Mammary microvascular endothelial cell (primary cell): Measurements from ENCODE around the gene GRK5. TPM values are rescaled to one million over a fixed set of nuclear protein-coding genes. Genes with fewer than 3 reads are reported as not detected.

Source experiments
- total RNA-seq: library from RNA; depleted of rRNA; stranded (reverse); fragments of >200 nt; gene quantifications from 2 replicates; pipeline ENCODE4 v1.2.3, GENCODE V29; 2015

GRK5 gene
- total RNA-seq = 27.1 and 31.2 TPM in 2 replicates

DNA sequence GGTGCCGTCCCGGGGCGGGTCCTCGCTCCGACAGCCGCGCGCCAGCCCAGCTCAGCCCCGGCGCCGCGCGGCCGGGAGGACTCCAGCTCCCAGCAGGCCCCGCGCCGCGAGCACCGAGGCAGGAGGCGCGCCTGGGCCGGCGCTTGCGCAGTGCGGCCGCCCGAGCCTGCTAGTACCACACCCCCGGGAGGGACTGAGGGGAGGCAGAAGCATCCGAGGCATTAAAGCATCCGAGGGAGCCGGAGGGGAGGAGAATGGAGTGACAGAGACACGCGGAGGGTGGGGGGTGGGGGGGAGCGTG, at the start of gene GRK5:
Gene GRK5 (plus strand): TSS at position 206 of the 301 bp plus-strand sequence. CDS start 347 bp downstream, outside the sequence.

GRCh38 chr10:119165171-119166117, 41.9 kb upstream of the GRK5 start, which contains the start of gene SFXN4:
Gene SFXN4, minus strand, starts transcription at chr10:119165714. Its CDS starts 67 bp downstream, at chr10:119165647.

DNA sequence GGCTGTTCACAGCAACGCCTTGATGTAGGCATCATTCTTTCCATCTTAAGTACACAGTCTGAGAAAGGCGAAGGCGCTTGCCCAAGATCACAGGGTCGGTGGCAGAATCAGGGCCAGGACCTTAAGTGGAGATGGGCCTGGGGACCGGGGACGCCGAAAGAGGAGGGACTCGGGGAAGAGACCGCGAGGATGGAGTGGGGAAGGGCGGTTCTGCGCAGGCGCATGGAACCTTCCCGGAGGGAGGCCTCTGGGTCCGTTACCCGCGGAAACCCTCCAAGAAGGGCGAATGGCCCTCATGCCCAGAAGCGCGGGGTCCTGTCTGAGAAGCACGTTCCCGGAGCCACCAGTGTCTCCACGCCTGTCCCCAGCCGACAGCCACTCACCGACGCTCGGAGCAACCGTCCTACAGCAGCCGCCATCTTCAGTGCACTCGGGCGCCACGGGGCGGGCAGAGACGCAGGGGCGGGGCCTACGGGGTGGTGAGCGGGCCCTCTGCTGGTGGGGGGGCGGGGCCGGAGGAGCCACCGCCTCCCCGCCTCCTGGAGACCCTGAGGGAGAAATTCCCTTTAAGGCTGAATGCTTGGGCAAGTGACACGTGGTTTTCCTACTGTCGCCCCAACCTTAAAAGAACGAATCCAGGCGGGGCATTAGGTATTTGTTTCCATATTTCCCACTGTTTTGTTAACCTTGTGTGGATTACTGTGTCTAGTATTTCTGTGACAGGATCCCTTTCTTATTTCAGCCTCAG, 28.8 kb upstream of the GRK5 start, which contains the start of gene PRDX3:
Gene PRDX3 (minus strand): TSS at position 441 of the 748 bp plus-strand sequence. CDS start 22 bp downstream, at position 419.

Other genes starting within 250 kb of the GRK5 start
- gene NANOS1, start 177.9 kb upstream of the GRK5 start, total RNA-seq = 0.13 and 0.25 TPM in 2 replicates
- 80.8 and 80.9 TPM in 2 replicates for gene EIF3A, start 126.8 kb upstream of the GRK5 start, total RNA-seq
- gene DENND10, start 103.5 kb upstream of the GRK5 start, total RNA-seq = 49.9 and 53.4 TPM in 2 replicates
- 18.8 and 36.4 TPM in 2 replicates for gene SFXN4, start 41.9 kb upstream of the GRK5 start, total RNA-seq
- 234 and 236 TPM in 2 replicates for gene PRDX3, start 28.8 kb upstream of the GRK5 start, total RNA-seq